Panc1 (cell line): ENCODE results near the gene RNF225. TPM values are rescaled to one million over a fixed set of nuclear protein-coding genes. Genes with fewer than 3 reads are reported as not detected.
A peak's percentile ranks its signal among the peaks of the same experiment; 100 is the strongest.

ENCODE experiments used
- ATAC-seq: fragments of 200-7000 bp; cut with Tn5 transposase; 2 replicates; pipeline ENCODE4 v1.9.1; 2020; ENCODE audit warnings: mild to moderate bottlenecking, moderate library complexity
- BruUV-seq: library from RNA; stranded (reverse); fragments of 400-500 nt; replicated peaks from 2 replicates; lab custom pipeline; 2021; lab: Mats Ljungman, UMichigan
- CTCF ChIA-PET: fragments of 300-600 bp; sonication (Branson Sonifier 250); formaldehyde crosslinking; loops from one replicate; lab custom pipeline; 2022; ENCODE audit warnings: antibody characterized with exemption; lab: Charles Lee
- POLR2A ChIA-PET: fragments of 300-600 bp; sonication (Branson Sonifier 250); formaldehyde crosslinking; loops from one replicate; lab custom pipeline; 2022; ENCODE audit warnings: antibody characterized with exemption; lab: Charles Lee
- DNase-seq: peaks from one replicate; pipeline ENCODE4 v3.0.0-alpha.2; 2010; ENCODE audit warnings: low read depth, low spot score
- H3K27ac ChIP-seq: 2 replicates; pipeline ENCODE4 v1.5.1; 2011; ENCODE audit warnings: mild to moderate bottlenecking, low read length, inconsistent platforms
- H3K27me3 ChIP-seq: fragments of 200-500 bp; sonication (Bioruptor generic); 2 replicates; pipeline ENCODE4 v1.6.0; 2014; ENCODE audit warnings: low read length, inconsistent platforms; ENCODE audit not compliant: control insufficient read depth, insufficient read depth
- H3K36me3 ChIP-seq: fragments of 200-500 bp; sonication (Bioruptor generic); 2 replicates; pipeline ENCODE4 v1.5.1; 2014; ENCODE audit warnings: inconsistent platforms, mild to moderate bottlenecking, low read length, moderate library complexity; ENCODE audit not compliant: control insufficient read depth, insufficient read depth
- H3K4me1 ChIP-seq: 2 replicates; pipeline ENCODE4 v1.5.1; 2011; ENCODE audit warnings: inconsistent platforms, mild to moderate bottlenecking, low read length, moderate library complexity; ENCODE audit not compliant: control insufficient read depth, insufficient read depth
- H3K4me3 ChIP-seq, 2 experiments: 2 replicates each; pipeline ENCODE4 v1.5.1; 2011 to 2012; ENCODE audit warnings: low read depth in 2 of 2, low read length in 2 of 2, mild to moderate bottlenecking in 2 of 2, inconsistent platforms in 1 of 2, moderate library complexity in 1 of 2
- H3K9me3 ChIP-seq: fragments of 200-500 bp; sonication (Bioruptor generic); 2 replicates; pipeline ENCODE4 v1.5.1; 2014; ENCODE audit warnings: low read depth, mild to moderate bottlenecking, inconsistent platforms, low read length, moderate library complexity; ENCODE audit not compliant: control insufficient read depth, insufficient read depth
- POLR2AphosphoS5 ChIP-seq: IDR thresholded peaks from 2 replicates; pipeline ENCODE4 v1.6.1; 2012; ENCODE audit warnings: mild to moderate bottlenecking, low read depth, low read length, moderate library complexity
- SIN3A ChIP-seq: IDR thresholded peaks from 2 replicates; pipeline ENCODE4 v1.6.1; 2012; ENCODE audit warnings: low read depth, mild to moderate bottlenecking, low read length, moderate library complexity, borderline replicate concordance; ENCODE audit not compliant: insufficient read depth
- TCF7L2 ChIP-seq: IDR thresholded peaks from 2 replicates; pipeline ENCODE4 v1.6.1; 2011; ENCODE audit warnings: mild to moderate bottlenecking, low read depth, low read length, inconsistent platforms
- in situ Hi-C: cut with HindIII; loops from 2 replicates; pipeline ENCODE4 v1.10.0; 2016; ENCODE audit warnings: low sequenced_read_pairs, low pct_unique_long_range_greater_than_20kb
- intact Hi-C: fragments of 100-400 bp; cut with micrococcal nuclease; formaldehyde crosslinking; loops from one replicate; pipeline ENCODE4 v1.10.0; 2022; ENCODE audit not compliant: unreplicated experiment
- total RNA-seq: library from RNA; stranded (reverse); gene quantifications from one replicate; pipeline ENCODE4 v1.2.1, GENCODE V29; 2021; ENCODE audit not compliant: unreplicated experiment
- TF ChIP-seq, protein P1 (sequence below), 2 experiments: IDR thresholded peaks; 2 replicates each; pipeline ENCODE4 v1.6.1; 2011 to 2012; ENCODE audit warnings: low read depth in 2 of 2, control low read depth in 1 of 2, low read length in 1 of 2, mild to moderate bottlenecking in 1 of 2, moderate library complexity in 1 of 2; ENCODE audit not compliant: insufficient read depth in 1 of 2
- TF ChIP-seq, protein P2 (sequence below): fragments of 450-650 bp; IDR thresholded peaks from 2 replicates; pipeline ENCODE4 v1.5.1; 2017; ENCODE audit warnings: mild to moderate bottlenecking

The RNF225 gene
- total RNA-seq, 1 experiment from 2014 or later = 1.6 TPM

- POLR2A ChIA-PET = no interaction called here
Observed at GRCh38 chr19:58434217-58434616, 38.8 kb downstream of the RNF225 start.

DNA sequence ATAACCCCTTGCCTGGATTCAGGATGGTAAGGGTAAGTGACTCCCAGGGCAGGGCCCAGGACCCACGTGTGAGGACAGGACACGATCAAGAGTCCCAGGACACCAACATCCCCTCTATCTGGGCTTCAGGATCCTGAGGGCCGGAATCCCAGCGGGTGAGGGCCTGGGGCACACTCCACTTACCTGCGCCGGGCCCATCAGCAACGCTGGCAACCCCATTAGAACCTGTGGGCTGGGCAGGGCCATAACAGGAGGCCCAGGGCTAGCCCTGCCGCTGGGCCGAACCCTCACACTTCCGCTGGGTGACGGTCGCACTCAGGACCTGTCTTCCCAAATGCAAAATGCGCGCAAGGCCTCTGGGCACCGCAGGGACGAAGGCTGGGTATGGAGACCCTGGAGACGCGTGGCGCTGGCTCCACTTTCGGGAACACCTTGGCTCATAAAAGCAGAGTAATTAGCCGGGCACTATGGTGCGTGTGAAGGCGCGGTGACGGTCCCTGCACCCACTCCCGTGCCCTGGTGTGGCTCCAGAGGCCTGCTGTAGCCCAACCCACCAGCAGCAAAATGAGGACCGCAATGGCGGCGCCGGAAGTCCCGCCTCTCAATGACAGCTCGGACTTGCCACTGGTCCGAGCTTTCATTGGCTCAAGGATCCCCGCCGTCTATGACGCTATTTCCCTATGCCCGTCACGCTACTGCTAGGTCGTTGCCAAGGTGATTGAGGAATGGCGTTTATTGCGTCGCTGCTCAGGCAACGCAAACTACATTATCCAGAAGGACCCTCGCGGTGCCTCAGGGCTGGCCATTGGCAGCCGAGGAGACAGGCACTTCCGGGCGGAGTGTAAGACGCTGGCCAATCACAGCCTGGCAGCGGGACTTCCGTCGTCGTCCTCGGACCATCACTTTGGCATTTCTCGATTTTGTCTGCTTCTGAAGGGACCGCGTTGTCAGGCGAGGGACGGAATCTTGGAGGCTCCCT, 44.4 kb downstream of the RNF225 start, which contains the start of gene ZNF132:
TSS of gene ZNF132 (minus strand) at position 578 of the 979 bp plus-strand sequence. CDS start at position 246, 332 bp downstream.
- in situ Hi-C loops = no loop called here
- intact Hi-C loops = no loop called here
- ChIA-PET POLR2A (no interaction called here), CTCF (interaction anchor here (0.6 kb wide), 1 partner anchor 22 kb away, joined by 3 read pairs; no protein-coding TSS in a partner anchor)
- TF ChIP-seq SIN3A = no peak
- TF ChIP-seq TCF7L2 = no peak
- TF ChIP-seq, protein P1, sequence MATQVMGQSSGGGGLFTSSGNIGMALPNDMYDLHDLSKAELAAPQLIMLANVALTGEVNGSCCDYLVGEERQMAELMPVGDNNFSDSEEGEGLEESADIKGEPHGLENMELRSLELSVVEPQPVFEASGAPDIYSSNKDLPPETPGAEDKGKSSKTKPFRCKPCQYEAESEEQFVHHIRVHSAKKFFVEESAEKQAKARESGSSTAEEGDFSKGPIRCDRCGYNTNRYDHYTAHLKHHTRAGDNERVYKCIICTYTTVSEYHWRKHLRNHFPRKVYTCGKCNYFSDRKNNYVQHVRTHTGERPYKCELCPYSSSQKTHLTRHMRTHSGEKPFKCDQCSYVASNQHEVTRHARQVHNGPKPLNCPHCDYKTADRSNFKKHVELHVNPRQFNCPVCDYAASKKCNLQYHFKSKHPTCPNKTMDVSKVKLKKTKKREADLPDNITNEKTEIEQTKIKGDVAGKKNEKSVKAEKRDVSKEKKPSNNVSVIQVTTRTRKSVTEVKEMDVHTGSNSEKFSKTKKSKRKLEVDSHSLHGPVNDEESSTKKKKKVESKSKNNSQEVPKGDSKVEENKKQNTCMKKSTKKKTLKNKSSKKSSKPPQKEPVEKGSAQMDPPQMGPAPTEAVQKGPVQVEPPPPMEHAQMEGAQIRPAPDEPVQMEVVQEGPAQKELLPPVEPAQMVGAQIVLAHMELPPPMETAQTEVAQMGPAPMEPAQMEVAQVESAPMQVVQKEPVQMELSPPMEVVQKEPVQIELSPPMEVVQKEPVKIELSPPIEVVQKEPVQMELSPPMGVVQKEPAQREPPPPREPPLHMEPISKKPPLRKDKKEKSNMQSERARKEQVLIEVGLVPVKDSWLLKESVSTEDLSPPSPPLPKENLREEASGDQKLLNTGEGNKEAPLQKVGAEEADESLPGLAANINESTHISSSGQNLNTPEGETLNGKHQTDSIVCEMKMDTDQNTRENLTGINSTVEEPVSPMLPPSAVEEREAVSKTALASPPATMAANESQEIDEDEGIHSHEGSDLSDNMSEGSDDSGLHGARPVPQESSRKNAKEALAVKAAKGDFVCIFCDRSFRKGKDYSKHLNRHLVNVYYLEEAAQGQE (IDR thresholded peaks at IDR 0.05; ENCODE audit: insufficient read depth in 1 of 2, low read depth in 2 of 2, low read length in 1 of 2) = no peak
- TF ChIP-seq POLR2AphosphoS5 = no peak
- TF ChIP-seq, protein P2, sequence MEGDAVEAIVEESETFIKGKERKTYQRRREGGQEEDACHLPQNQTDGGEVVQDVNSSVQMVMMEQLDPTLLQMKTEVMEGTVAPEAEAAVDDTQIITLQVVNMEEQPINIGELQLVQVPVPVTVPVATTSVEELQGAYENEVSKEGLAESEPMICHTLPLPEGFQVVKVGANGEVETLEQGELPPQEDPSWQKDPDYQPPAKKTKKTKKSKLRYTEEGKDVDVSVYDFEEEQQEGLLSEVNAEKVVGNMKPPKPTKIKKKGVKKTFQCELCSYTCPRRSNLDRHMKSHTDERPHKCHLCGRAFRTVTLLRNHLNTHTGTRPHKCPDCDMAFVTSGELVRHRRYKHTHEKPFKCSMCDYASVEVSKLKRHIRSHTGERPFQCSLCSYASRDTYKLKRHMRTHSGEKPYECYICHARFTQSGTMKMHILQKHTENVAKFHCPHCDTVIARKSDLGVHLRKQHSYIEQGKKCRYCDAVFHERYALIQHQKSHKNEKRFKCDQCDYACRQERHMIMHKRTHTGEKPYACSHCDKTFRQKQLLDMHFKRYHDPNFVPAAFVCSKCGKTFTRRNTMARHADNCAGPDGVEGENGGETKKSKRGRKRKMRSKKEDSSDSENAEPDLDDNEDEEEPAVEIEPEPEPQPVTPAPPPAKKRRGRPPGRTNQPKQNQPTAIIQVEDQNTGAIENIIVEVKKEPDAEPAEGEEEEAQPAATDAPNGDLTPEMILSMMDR = no peak
- H3K27ac ChIP-seq = no peak within 1 kb of the TSS
- no TSS peak for BruUV-seq
- H3K36me3 ChIP-seq = no peaks in the 10 kb centered on the region
- peak within 1 kb of the TSS in 1 of 2 experiments; percentile 29; a peak in 1 of 4 replicates for H3K4me3 ChIP-seq
- H3K9me3 ChIP-seq = peaks cover 7% of the 10 kb centered on the region
- no peaks in the 10 kb centered on the region for H3K27me3 ChIP-seq
- DNase-seq (no peak), ATAC-seq (no peak)
- no peaks in the 10 kb centered on the region for H3K4me1 ChIP-seq

More at GRCh38 chr19:58434217-58434616, 38.8 kb downstream of the RNF225 start:
- intact Hi-C loops (no loop called here), in situ Hi-C loops (no loop called here)
- Histone ChIP-seq H3K27ac (no peak overlapping the region), H3K4me3 (no peak overlapping the region), H3K27me3 (no peaks in the 10 kb centered on the region), H3K4me1 (no peaks in the 10 kb centered on the region), H3K9me3 (peaks cover 38% of the 10 kb centered on the region), H3K36me3 (no peaks in the 10 kb centered on the region)
- ATAC-seq (no peak), DNase-seq (no peak)
- CTCF ChIA-PET = no interaction called here
- TF ChIP-seq POLR2AphosphoS5 (no peak), SIN3A (no peak), TCF7L2 (no peak)
- TF ChIP-seq, protein P2 = no peak
- TF ChIP-seq, protein P1 (IDR thresholded peaks at IDR 0.05; ENCODE audit: insufficient read depth in 1 of 2, low read depth in 2 of 2, low read length in 1 of 2) = no peak
- no TSS peak for BruUV-seq
